ENCODE results near the gene CMIP.

DNA sequence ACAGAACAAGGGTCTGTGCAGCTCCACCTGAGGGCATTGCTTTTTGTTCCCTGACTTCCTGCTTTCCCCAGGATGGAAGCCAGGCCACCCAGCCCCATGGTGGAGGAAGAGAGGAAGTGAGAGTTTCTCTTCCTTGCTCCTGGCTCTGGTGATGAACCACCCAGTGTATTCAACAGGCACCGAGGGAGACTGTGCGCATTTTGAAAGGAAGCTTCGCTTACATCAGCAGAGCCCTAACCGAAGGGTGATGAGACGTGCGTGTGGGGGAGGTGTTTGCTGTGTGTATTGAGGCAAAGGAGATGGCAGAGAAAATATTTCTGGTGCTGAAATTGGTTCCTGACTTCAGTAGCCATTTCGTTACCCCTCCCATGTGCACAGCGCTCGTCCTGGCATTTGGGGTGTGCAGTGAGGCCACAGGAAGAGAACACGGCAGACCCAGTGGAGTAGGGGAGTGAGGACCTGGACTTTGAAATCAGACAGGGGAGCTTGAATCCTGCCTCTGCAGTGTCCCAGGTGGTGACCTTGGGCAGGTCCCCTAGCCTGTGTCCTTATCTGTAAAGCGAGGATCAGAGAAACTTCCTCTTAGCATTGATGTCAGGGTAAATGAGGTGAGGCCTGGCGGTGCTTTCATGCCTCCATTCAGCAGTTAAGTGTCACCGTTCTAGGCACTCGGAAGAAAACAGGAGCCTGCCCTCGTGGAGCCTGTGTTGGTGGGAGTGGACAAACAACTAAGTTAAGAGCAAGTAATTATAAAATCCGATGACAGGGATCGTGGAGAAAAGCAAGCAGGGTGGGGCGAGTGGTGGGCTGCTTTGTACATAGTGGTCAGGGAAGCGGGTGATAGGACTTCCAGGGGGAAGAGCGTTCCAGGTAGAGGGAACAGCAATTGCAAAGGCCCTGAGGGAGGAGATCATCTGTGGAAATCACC is 7.4 kb downstream of the CMIP start:
- no peak for TF ChIP-seq EZH2 (IDR thresholded peaks at IDR 0.05; ENCODE audit: borderline replicate concordance, low read depth, low read length, severe bottlenecking)
- TF ChIP-seq, protein P1, sequence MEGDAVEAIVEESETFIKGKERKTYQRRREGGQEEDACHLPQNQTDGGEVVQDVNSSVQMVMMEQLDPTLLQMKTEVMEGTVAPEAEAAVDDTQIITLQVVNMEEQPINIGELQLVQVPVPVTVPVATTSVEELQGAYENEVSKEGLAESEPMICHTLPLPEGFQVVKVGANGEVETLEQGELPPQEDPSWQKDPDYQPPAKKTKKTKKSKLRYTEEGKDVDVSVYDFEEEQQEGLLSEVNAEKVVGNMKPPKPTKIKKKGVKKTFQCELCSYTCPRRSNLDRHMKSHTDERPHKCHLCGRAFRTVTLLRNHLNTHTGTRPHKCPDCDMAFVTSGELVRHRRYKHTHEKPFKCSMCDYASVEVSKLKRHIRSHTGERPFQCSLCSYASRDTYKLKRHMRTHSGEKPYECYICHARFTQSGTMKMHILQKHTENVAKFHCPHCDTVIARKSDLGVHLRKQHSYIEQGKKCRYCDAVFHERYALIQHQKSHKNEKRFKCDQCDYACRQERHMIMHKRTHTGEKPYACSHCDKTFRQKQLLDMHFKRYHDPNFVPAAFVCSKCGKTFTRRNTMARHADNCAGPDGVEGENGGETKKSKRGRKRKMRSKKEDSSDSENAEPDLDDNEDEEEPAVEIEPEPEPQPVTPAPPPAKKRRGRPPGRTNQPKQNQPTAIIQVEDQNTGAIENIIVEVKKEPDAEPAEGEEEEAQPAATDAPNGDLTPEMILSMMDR (IDR thresholded peaks at IDR 0.05; ENCODE audit: borderline replicate concordance, extremely low read depth, low read length, poor library complexity, severe bottlenecking) = no peak
